Liver (tissue), 3 donors: ENCODE data around the gene PAX6.

Experiments
- ATF3 ChIP-seq: IDR thresholded peaks from 2 replicates; pipeline ENCODE4 v1.6.1; 2016; ENCODE audit warnings: antibody characterized with exemption
- CTCF ChIP-seq: fragments of 150-350 bp; IDR thresholded peaks from 2 replicates; pipeline ENCODE4 v1.5.1; 2017; ENCODE audit warnings: improper control_type of control experiment, low read depth, low read length; ENCODE audit not compliant: missing input control
- FOXA1 ChIP-seq: IDR thresholded peaks from 2 replicates; pipeline ENCODE4 v1.6.1; 2016; ENCODE audit warnings: antibody characterized with exemption
- JUND ChIP-seq, 2 donors: IDR thresholded peaks; 2 replicates each; pipeline ENCODE4 v1.6.1; 2016; ENCODE audit warnings: antibody characterized with exemption in 2 of 2
- MAX ChIP-seq: IDR thresholded peaks from 2 replicates; pipeline ENCODE4 v1.6.1; 2016; ENCODE audit warnings: antibody characterized with exemption
- NR2F2 ChIP-seq: IDR thresholded peaks from 2 replicates; pipeline ENCODE4 v1.6.1; 2016; ENCODE audit warnings: antibody characterized with exemption
- TAF1 ChIP-seq: conservative IDR thresholded peaks from 2 replicates; pipeline ENCODE4 v1.6.1; 2016; ENCODE audit warnings: antibody characterized with exemption, mild to moderate bottlenecking
- YY1 ChIP-seq: IDR thresholded peaks from 2 replicates; pipeline ENCODE4 v1.6.1; 2016; ENCODE audit warnings: antibody characterized with exemption, mild to moderate bottlenecking
- donor health status: healthy.
- donor health status: healthy.

DNA sequence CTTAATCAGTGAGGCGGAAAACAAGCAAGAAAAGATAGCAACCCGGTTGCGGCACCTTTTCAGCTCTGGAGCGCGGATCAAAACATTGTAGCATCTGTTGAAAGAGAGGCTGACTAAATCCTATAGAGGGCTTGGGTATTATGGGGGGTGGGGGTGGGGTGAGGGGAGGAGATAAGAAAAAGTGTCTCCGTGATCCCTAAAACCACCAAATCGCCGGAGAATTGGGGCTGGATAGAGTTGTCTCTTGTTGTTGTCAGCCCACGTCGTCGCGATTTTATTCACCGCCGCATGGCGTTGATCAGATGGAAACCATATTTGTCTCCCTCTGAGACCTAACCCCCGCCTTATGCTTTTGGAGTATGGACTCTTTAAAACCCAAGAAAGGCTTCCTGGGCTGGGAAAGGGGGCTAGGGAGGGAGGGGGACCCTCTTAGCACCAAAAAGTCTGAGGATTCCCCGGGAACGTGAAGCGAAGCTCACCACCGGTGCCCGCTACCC is 13.0 kb downstream of the PAX6 start:
- TF ChIP-seq CTCF (no peak), NR2F2 (no peak), MAX (no peak), ATF3 (no peak), TAF1 (no peak), YY1 (no peak), JUND (IDR thresholded peaks at IDR 0.05) (no peak), FOXA1 (no peak)
